HG03520 (cell line): ENCODE measurements around the gene TM9SF3.
"Not testable (repeated sequence)": the region's sequence is repeated elsewhere in the genome, so short reads cannot be mapped to it uniquely, and the experiment has no call there.

Experiments used
- ATAC-seq: cut with Tn5 transposase; IDR thresholded peaks from one replicate; pipeline ENCODE4 v1.9.1; 2021; ENCODE audit warnings: mild to moderate bottlenecking, moderate library complexity; ENCODE audit not compliant: unreplicated experiment

TM9SF3 gene

GRCh38 chr10:96606216-96606615, 19.4 kb upstream of the TM9SF3 start:
- ATAC-seq = no peak

GRCh38 chr10:96600337-96600736, 13.5 kb upstream of the TM9SF3 start:
- ATAC-seq = no peak

- no peak for ATAC-seq
Measured at GRCh38 chr10:96598846-96599245, 12.0 kb upstream of the TM9SF3 start.

- no peak for ATAC-seq
Measured at GRCh38 chr10:96596422-96597407, 9.9 kb upstream of the TM9SF3 start.

GRCh38 chr10:96595741-96596140, 8.9 kb upstream of the TM9SF3 start:
- ATAC-seq = no peak

- no peak for ATAC-seq
Measured at GRCh38 chr10:96591946-96592345, 5.1 kb upstream of the TM9SF3 start.

- ATAC-seq = peak; percentile 32
Measured at GRCh38 chr10:96588616-96589419, 2.0 kb upstream of the TM9SF3 start.

- ATAC-seq = no peak
Measured at GRCh38 chr10:96588060-96588554, 1.3 kb upstream of the TM9SF3 start.

- ATAC-seq = no peak
Measured at GRCh38 chr10:96587264-96588059, 650 bp upstream of the TM9SF3 start.

GRCh38 chr10:96585736-96586418, 935 bp downstream of the TM9SF3 start:
- no peak for ATAC-seq

- ATAC-seq = no peak
Measured at GRCh38 chr10:96584474-96584873, 2.3 kb downstream of the TM9SF3 start.

- ATAC-seq = no peak
Measured at GRCh38 chr10:96584035-96584434, 2.8 kb downstream of the TM9SF3 start.

- no peak for ATAC-seq
Measured at GRCh38 chr10:96579133-96579532, 7.7 kb downstream of the TM9SF3 start.

GRCh38 chr10:96578633-96579032, 8.2 kb downstream of the TM9SF3 start:
- ATAC-seq = no peak

GRCh38 chr10:96578022-96578421, 8.8 kb downstream of the TM9SF3 start:
- no peak for ATAC-seq

GRCh38 chr10:96577069-96577468, 9.7 kb downstream of the TM9SF3 start:
- no peak for ATAC-seq

GRCh38 chr10:96576277-96576980, 10.4 kb downstream of the TM9SF3 start:
- ATAC-seq = no peak

GRCh38 chr10:96574564-96574963, 12.2 kb downstream of the TM9SF3 start:
- not testable (repeated sequence) for ATAC-seq

- ATAC-seq = no peak
Measured at GRCh38 chr10:96573036-96573435, 13.8 kb downstream of the TM9SF3 start.
